Kidney (tissue), 14 donors: Measurements from ENCODE around the gene SHISA6. TPM values are rescaled to one million over a fixed set of nuclear protein-coding genes. Genes with fewer than 3 reads are reported as not detected.

Experiments
- DNase-seq, 5 donors: peaks; one replicate each; pipeline ENCODE4 v3.0.0-alpha.2; 2013 to 2020
- FAIRE-seq: peaks from 2 replicates; lab custom pipeline; 2012; peaks lifted over from hg19 to GRCh38; lab: Jason Lieb, UNC
- H3K27ac ChIP-seq, 2 donors: one replicate each; pipeline ENCODE4 v1.7.0; 2013; ENCODE audit warnings: low read depth in 2 of 2, low read length in 2 of 2, inconsistent platforms in 1 of 2
- H3K27me3 ChIP-seq: one replicate; pipeline ENCODE4 v1.7.1; 2013; ENCODE audit warnings: low read length, inconsistent platforms; ENCODE audit not compliant: control insufficient read depth, insufficient read depth
- H3K36me3 ChIP-seq, 3 donors: one replicate each; pipeline versions ENCODE4 v1.7.0 to v1.7.1; 2013; ENCODE audit warnings: low read length in 3 of 3, control low read depth in 1 of 3, inconsistent platforms in 1 of 3; ENCODE audit not compliant: insufficient read depth in 3 of 3, control insufficient read depth in 2 of 3
- H3K4me1 ChIP-seq, 3 donors: one replicate each; pipeline versions ENCODE4 v1.7.0 to v1.7.1; 2013; ENCODE audit warnings: low read length in 3 of 3, inconsistent platforms in 1 of 3, low read depth in 1 of 3; ENCODE audit not compliant: control insufficient read depth in 2 of 3, insufficient read depth in 2 of 3
- H3K4me3 ChIP-seq, 3 donors: one replicate each; pipeline versions ENCODE4 v1.7.0 to v1.8.1; 2013; ENCODE audit warnings: low read length in 3 of 3, control low read depth in 1 of 3, inconsistent platforms in 1 of 3
- H3K9ac ChIP-seq, 3 donors: one replicate each; pipeline versions ENCODE4 v1.7.0 to v1.7.1; 2013; ENCODE audit warnings: low read length in 3 of 3, control low read depth in 1 of 3, inconsistent platforms in 1 of 3
- H3K9me3 ChIP-seq, 3 donors: one replicate each; pipeline versions ENCODE4 v1.7.0 to v1.7.1; 2013; ENCODE audit warnings: low read length in 3 of 3, control low read depth in 1 of 3, inconsistent platforms in 1 of 3; ENCODE audit not compliant: control insufficient read depth in 2 of 3, insufficient read depth in 1 of 3
- CTCF ChIP-seq: IDR thresholded peaks from 3 replicates; pipeline ENCODE4 v1.5.1; 2012; ENCODE audit warnings: mild to moderate bottlenecking, moderate library complexity, borderline replicate concordance; ENCODE audit not compliant: insufficient read depth; ENCODE audit errors: extremely low read depth
- intact Hi-C: fragments of 100-400 bp; cut with DNase I; formaldehyde crosslinking; loops from one replicate; pipeline ENCODE4 v1.11.1; 2022
- polyA plus RNA-seq: library from polyadenylated mRNA; stranded (reverse); fragments of 350-450 nt; fragmentation: Illumina TruSeq; extraction: RNeasy Lipid Tissue Mini Kit (QIAGEN cat#74804); gene quantifications from one replicate; pipeline ENCODE4 v1.2.3, GENCODE V29; 2014; ENCODE audit warnings: low read depth, low replicate concordance; ENCODE audit not compliant: insufficient read depth
- total RNA-seq: library from RNA; stranded (reverse); fragmentation: NEBNext Ultra II Directional; extraction: Animal tissue kit (Norgen Biotek cat#: 25700); gene quantifications from one replicate; pipeline ENCODE4 v1.2.1, GENCODE V29; 2021
- donor health status: control.
- donor health status: control.
- donor health status: control.
- donor health status: control.
- donor health status: control.
- donor health status: DM: yes; HTN: yes; CAD: no.
- donor health status: Normal renal cell carcinoma (clear cell type).

SHISA6 gene
- total and polyA plus RNA-seq, 2 donors from 2014 or later = 0.84 to 1.0 TPM

- no peak for FAIRE-seq
Measured at GRCh38 chr17:11342138-11342537, 101.1 kb downstream of the SHISA6 start.

GRCh38 chr17:11349106-11349505 lies 108.1 kb downstream of the SHISA6 start:
- Histone ChIP-seq H3K4me3 (no peak overlapping the region), H3K27me3 (no peaks in the 10 kb centered on the region), H3K9ac (no peak overlapping the region), H3K27ac (no peak overlapping the region), H3K4me1 (no peaks in the 10 kb centered on the region), H3K36me3 (no peaks in the 10 kb centered on the region), H3K9me3 (no peaks in the 10 kb centered on the region)
- intact Hi-C loops = no loop called here
- no peak for TF ChIP-seq CTCF
- FAIRE-seq (no peak), DNase-seq (no peak)

More at GRCh38 chr17:11342138-11342537, 101.1 kb downstream of the SHISA6 start:
- no peaks in the 10 kb centered on the region for H3K27me3 ChIP-seq
- intact Hi-C loops = no loop called here
- H3K9ac ChIP-seq = no peak overlapping the region
- H3K27ac ChIP-seq = no peak overlapping the region
- peaks cover 0 to 9% (median 2%) of the 10 kb centered on the region in 3 donors for H3K4me1 ChIP-seq
- TF ChIP-seq CTCF = no peak
- no peak for DNase-seq
- H3K4me3 ChIP-seq = no peak overlapping the region
- H3K36me3 ChIP-seq = no peaks in the 10 kb centered on the region
- H3K9me3 ChIP-seq = no peaks in the 10 kb centered on the region

- Histone ChIP-seq H3K4me1 (no peaks in the 10 kb centered on the region), H3K27ac (no peak overlapping the region), H3K9me3 (no peaks in the 10 kb centered on the region), H3K36me3 (no peaks in the 10 kb centered on the region), H3K27me3 (no peaks in the 10 kb centered on the region), H3K4me3 (no peak overlapping the region), H3K9ac (no peak overlapping the region)
- DNase-seq = no peak
- no peak for TF ChIP-seq CTCF
- intact Hi-C loops = no loop called here
- no peak for FAIRE-seq
Measured at GRCh38 chr17:11351479-11351878, 110.5 kb downstream of the SHISA6 start.

GRCh38 chr17:11353601-11354000 lies 112.6 kb downstream of the SHISA6 start:
- Histone ChIP-seq H3K27ac (no peak overlapping the region), H3K4me3 (no peak overlapping the region), H3K36me3 (no peaks in the 10 kb centered on the region), H3K9me3 (no peaks in the 10 kb centered on the region), H3K4me1 (no peaks in the 10 kb centered on the region), H3K9ac (no peak overlapping the region), H3K27me3 (no peaks in the 10 kb centered on the region)
- TF ChIP-seq CTCF = no peak
- DNase-seq = no peak
- intact Hi-C loops = no loop called here
- FAIRE-seq = no peak
